ACHN (cell line): Measurements from ENCODE around the gene NCKAP5.

ENCODE experiments used
- DNase-seq: peaks from one replicate; pipeline ENCODE4 v3.0.0-alpha.2; 2015
- in situ Hi-C: cut with HindIII; loops from 2 replicates; pipeline ENCODE4 v1.10.0; 2017; ENCODE audit warnings: low sequenced_read_pairs, low pct_ligation_motif_present, low pct_unique_long_range_greater_than_20kb

Gene NCKAP5

GRCh38 chr2:133338224-133338623 lies 230.0 kb downstream of the NCKAP5 start:
- in situ Hi-C loops = no loop called here
- no peak for DNase-seq

DNA sequence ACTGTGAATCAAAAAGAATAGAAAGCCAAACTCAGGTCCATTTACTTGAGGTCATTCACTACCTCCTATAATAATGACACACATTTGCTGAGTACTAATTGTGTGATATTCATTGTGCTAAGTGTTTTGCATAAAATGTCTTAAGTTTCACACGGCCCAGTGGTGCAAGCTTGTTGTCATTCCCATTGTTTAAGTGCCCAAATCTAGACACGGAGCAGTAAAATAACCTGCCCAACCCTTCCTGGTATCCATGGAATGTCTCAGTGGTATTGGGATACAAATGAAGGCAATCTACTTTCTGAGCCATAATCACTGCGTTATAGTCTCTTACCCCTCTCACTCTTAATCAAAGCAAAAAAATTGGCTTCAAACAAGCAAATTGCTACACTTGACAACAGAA lies 233.3 kb downstream of the NCKAP5 start:
- in situ Hi-C loops = no loop called here

DNA sequence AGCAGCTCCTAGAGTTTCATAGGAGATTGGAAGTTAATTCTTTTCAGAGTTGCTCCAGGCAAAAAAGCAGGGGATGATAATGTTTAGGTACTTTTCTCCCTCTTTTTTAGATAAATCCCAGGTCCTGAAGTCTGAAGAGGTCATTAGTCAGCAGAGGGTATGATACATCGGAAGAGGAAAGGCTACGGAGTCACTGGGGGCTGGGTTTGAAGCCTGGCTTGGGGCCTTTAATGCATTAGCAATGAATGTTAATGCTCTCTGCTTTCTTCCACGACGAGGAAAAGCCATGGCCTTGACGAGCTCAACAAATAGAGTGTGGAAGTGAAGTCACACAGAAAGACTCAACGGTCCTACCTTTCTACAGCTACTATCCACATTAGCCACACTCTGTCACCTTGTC lies 235.1 kb downstream of the NCKAP5 start:
- no peak for DNase-seq
- in situ Hi-C loops = no loop called here

More for the DNA sequence above, 233.3 kb downstream of the NCKAP5 start:
- DNase-seq = no peak

GRCh38 chr2:133331436-133331835 lies 236.8 kb downstream of the NCKAP5 start:
- in situ Hi-C loops = no loop called here
- DNase-seq = no peak

- DNase-seq = peak; percentile 48
- in situ Hi-C loops = no loop called here
These were observed 241.4 kb downstream of the NCKAP5 start for GRCh38 chr2:133326652-133327397.

- DNase-seq = no peak
These were observed 244.1 kb downstream of the NCKAP5 start for GRCh38 chr2:133324150-133324561.

DNA sequence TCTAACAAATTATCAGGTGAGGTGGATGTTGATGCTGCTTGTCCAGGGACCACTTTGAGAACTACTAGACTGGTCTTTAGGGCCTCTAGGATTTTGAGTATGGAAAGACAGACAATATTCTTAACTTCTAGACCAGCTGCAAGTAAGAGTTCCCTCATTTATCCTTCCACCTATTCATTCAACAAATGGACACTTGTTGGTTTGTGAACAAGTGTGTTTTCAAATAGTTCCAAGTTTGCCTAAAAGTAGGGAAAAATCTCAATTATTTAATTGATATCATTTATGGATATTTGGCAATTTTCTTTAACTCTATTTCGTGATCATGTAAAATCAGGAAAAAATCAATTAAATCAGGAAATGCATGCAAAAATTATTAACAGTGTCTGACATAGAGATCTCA lies 245.4 kb downstream of the NCKAP5 start:
- in situ Hi-C loops = no loop called here
- no peak for DNase-seq

More at GRCh38 chr2:133324150-133324561, 244.1 kb downstream of the NCKAP5 start:
- in situ Hi-C loops = no loop called here

DNA sequence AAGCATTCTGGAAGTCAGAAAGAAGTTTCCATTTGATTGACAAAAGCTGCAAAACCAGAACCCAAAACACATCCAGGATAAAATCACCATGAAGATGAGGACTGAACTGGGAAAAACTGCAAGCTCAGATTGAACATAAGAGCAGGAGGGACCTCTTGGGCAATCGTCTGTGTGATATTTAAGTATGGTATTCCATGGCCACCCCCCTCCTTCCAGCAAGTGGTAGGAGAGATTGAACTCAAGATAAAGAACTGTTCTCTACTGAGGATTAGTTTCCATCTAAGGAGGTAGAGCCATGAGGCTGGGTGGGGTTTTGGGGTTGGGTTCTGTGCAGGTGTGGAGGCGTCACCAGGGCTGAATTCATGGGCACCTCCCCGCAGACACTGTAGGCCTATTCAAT lies 251.1 kb downstream of the NCKAP5 start:
- in situ Hi-C loops = no loop called here

DNA sequence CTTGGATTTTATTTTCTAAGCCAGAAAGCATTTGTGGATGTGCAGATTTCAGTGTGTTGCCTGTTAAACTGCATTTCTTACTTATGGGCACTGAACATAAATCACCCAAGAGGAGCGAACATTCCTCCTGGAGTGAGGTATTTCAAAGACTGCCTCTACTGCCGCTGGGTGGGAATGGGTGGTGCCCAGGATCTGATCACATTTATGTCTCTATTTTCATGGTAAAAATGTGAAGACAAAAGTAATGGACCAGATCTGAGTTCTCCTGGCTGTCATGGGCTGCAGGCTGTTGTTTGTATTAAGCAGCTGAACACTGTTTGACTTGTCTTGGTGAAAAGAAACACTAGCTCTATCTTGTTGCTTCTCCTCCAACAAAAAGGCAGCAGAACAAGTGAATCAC lies 251.7 kb downstream of the NCKAP5 start:
- DNase-seq = no peak
- in situ Hi-C loops = no loop called here

More for the DNA sequence above, 251.1 kb downstream of the NCKAP5 start:
- no peak for DNase-seq

GRCh38 chr2:133315280-133315679 lies 253.0 kb downstream of the NCKAP5 start:
- in situ Hi-C loops = no loop called here
- DNase-seq = no peak

- in situ Hi-C loops = no loop called here
- DNase-seq = no peak
These were observed 253.5 kb downstream of the NCKAP5 start for GRCh38 chr2:133314795-133315194.

DNA sequence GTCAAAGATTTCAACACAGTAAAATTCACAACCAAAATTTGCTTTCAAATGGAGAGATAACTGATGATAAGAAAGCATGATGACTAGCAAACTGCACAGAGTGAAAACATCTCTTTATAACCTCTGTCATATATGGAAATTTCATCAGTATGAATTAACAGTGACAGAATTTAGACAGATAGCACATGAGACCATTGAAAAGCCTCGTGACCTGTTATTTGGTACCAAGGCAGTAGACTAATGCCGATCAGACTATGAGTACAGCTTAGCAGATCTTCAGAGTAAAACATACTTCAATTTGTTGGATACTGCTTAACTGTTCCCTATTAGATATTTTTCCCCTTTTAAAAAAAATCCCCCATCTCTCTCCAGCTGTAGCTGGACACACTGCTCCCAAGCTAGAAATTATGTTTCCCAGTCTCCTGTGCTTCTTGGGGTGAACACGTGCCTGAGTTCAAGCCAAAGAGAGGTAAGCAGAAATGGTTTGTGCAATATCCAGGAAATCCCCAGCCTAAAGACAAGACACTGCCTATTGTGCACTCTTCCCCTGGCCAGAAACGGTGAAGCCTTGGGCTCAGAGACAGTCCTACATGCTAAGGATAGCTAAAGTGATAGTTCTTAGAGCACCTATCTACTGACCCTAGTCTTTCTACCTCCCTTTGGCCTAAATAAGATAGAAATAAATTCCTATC lies 256.1 kb downstream of the NCKAP5 start:
- no peak for DNase-seq
- in situ Hi-C loops = no loop called here

DNA sequence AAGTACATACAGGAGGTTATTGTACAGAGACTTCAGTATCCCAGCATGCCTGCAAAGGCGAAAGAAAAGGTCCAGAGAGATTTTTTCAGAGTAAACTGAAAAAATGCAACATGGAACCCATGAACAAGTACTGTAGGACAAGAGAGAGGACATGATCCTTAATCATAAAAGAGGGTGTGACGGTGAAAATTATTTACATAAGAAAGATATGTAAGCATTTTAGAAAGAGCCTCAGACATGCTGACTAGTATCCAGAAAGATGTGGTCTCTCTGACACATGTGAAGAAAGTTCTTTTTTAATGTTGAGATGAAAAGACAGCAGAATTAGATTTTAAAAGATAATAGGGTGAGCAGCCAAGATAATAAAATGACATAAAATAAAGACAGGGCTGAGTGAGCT lies 262.0 kb downstream of the NCKAP5 start:
- DNase-seq = no peak
- in situ Hi-C loops = no loop called here

DNA sequence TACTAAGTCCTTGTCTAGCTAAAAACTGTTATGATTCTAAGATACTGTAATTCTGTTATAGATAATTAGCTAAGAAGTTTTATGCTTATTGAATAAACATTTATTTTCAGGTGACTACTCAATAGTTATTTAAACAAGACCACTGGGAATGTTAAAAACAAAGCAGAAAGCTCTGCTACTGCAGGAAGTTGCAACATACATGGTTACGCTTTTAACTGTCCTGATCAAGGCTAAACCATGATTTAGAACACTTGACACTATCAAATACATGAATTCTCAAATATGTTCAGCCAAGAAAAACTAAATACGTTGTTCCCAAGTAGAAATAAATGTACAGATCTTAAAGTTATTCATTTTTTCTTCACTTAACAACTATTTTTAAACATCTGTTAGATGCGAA lies 263.9 kb downstream of the NCKAP5 start:
- no peak for DNase-seq
- in situ Hi-C loops = no loop called here

DNA sequence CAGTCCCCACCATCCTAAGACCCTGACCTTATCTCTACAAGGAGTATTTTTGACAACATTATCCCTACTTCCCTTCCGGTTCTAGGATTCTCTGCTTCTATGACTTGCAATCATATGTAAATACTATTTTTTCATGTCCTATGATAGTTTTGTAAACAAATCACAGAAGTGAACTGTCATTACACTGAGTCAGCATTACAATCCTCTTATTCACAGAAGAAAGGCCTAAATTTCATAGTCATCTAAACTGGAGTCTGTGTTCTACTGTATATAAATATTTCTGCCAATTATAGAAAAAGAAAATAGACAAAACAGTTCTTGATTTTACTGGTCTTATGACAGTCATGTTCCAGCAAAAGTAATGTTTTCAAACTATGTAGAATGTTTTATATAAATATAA lies 265.1 kb downstream of the NCKAP5 start:
- DNase-seq = no peak

GRCh38 chr2:133296401-133296800 lies 271.9 kb downstream of the NCKAP5 start:
- in situ Hi-C loops = no loop called here
- no peak for DNase-seq

More for the DNA sequence above, 265.1 kb downstream of the NCKAP5 start:
- in situ Hi-C loops = no loop called here

DNA sequence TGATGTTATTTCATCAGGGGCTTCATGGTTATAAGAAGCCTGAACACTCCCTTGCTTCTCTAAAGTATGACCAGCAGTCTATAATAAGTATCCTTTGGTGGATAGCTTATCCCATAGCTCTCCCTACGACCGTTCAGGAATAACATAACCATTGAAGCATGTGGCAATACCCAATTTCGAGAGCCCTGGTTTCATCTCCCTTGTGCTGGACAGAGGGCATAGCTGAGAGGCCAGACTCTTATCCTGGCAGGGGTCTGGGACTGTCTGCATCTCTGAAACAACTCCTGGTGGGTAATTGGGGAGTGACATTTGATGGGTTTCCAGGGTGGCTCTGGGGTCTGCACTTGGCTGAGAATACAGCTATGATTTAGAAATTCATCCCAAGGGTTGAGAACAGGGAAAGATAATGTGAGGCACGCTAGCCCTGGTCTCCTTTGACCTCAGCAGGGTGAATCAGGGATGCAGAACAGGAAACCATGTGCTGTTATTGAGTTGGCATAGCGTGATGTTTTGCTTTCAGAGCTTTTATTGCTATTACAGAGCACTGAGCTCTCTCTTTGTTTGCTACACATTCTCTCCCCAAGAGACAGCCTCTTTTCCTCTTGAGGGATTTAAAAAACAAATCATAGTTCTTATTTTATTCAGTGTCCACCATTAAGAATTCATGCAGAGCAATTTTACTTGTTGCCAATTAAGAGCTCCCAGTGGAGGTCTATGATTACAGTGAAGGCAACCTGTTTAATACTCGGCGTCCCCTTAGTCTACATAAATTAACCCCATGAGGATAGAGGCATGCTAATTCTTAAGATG lies 274.5 kb downstream of the NCKAP5 start:
- in situ Hi-C loops = no loop called here
- DNase-seq = no peak

DNA sequence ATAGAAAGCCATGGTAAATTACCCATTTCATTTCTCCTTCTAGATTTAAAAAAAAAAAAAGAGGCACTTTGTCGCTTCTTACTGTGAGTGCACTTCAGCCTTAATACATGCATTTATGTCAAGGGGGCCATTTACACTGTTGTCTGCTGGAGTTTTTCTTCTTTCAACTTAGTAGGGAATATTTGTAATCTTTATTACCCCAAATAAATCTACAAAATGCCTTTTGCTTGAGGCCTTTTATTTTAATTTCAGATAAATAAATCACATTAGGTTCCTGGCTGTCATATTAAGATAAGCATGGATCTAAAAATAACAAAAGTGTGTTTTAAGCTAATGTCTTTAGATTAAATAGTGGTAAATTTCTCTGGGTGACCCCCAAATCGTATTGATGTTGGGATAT lies 276.0 kb downstream of the NCKAP5 start:
- in situ Hi-C loops = no loop called here
- no peak for DNase-seq

DNA sequence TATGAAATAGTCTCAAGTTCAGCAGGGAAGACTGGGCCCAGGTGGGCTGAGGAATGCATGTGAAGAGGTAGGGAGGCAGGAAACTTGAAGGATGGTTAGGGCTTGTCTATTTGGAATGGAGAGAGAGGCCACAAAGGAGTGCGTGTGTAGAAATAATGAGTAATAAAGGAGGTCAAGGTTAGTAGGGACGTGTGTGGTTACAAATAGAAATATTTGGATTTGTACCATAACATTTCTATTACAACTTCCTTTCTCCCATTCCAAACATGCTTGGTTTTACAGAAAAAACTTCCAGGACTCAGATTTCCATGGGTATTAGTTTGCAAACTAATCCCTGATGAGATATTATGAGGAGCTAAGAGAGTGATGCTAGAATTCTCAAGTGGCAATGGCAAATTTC lies 280.6 kb downstream of the NCKAP5 start:
- in situ Hi-C loops = no loop called here

More for the DNA sequence above, 280.6 kb downstream of the NCKAP5 start:
- DNase-seq = no peak
